ENCODE data around the gene CNTNAP5. TPM values are rescaled to one million over a fixed set of nuclear protein-coding genes. Genes with fewer than 3 reads are reported as not detected.

The CNTNAP5 gene
- total RNA-seq, 4 donors from 2014 or later = not detected

DNA sequence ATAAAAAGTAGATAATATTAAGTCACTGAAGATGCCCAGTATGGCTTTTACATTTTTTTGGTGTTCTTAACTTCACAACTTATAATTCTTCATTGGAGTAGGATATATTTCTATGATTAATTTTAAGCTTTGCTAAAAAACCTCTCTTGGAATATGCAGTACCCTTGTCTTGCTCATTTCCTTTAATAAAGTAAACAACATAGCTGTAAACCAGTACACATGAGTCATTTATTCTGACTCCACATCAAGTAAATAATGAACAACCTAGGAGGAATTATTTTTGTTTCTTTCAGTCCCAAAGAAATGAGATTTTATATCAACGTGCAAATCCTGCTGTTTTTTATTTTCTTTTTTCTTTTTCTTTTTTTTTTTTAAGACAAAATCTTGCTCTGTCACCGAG is 869.1 kb downstream of the CNTNAP5 start:
- H3K36me3 ChIP-seq = no peaks in the 10 kb centered on the region
- WGBS = 62% methylated on average over 2 of the region's 2 CpGs
- H3K4me3 ChIP-seq = no peak overlapping the region
- TF ChIP-seq POLR2A (IDR thresholded peaks at IDR 0.05) (no peak), EP300 (IDR thresholded peaks at IDR 0.05) (no peak), POLR2AphosphoS5 (IDR thresholded peaks at IDR 0.05) (no peak)
- TF ChIP-seq, protein P1, sequence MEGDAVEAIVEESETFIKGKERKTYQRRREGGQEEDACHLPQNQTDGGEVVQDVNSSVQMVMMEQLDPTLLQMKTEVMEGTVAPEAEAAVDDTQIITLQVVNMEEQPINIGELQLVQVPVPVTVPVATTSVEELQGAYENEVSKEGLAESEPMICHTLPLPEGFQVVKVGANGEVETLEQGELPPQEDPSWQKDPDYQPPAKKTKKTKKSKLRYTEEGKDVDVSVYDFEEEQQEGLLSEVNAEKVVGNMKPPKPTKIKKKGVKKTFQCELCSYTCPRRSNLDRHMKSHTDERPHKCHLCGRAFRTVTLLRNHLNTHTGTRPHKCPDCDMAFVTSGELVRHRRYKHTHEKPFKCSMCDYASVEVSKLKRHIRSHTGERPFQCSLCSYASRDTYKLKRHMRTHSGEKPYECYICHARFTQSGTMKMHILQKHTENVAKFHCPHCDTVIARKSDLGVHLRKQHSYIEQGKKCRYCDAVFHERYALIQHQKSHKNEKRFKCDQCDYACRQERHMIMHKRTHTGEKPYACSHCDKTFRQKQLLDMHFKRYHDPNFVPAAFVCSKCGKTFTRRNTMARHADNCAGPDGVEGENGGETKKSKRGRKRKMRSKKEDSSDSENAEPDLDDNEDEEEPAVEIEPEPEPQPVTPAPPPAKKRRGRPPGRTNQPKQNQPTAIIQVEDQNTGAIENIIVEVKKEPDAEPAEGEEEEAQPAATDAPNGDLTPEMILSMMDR (IDR thresholded peaks at IDR 0.05) = no peak
- no peaks in the 10 kb centered on the region for H3K4me1 ChIP-seq
- no peak for DNase-seq (ENCODE audit: low spot score in 2 of 2)
- no peaks in the 10 kb centered on the region for H3K27me3 ChIP-seq
- no peaks in the 10 kb centered on the region for H3K9me3 ChIP-seq
- H3K27ac ChIP-seq = no peak overlapping the region

DNA sequence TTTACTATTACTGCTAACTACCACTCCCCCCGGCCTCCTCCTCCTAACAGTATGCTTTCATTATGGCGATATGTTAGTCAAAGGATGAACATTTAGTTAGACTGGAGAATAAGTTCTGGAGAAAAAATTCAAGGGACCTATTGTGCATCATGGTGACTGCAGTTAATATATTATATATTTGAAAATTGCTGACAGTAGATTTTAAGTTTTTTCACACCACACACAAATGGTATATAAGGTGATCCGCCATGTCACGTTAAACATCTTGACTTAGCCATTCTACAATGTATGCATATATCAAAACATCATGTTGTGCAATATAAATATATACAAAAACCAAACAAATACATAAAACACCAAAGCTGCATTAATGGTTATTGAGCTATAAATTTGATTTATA is 873.7 kb downstream of the CNTNAP5 start:
- Histone ChIP-seq H3K4me1 (no peaks in the 10 kb centered on the region), H3K4me3 (no peak overlapping the region), H3K36me3 (no peaks in the 10 kb centered on the region), H3K27me3 (no peaks in the 10 kb centered on the region), H3K27ac (no peak overlapping the region), H3K9me3 (no peaks in the 10 kb centered on the region)
- WGBS = 97% methylated on average over 4 of the region's 4 CpGs
- TF ChIP-seq EP300 (IDR thresholded peaks at IDR 0.05) (no peak), POLR2A (IDR thresholded peaks at IDR 0.05) (no peak), POLR2AphosphoS5 (IDR thresholded peaks at IDR 0.05) (no peak)
- TF ChIP-seq, protein P1 (IDR thresholded peaks at IDR 0.05) = no peak
- DNase-seq (ENCODE audit: low spot score in 2 of 2) = no peak

DNA sequence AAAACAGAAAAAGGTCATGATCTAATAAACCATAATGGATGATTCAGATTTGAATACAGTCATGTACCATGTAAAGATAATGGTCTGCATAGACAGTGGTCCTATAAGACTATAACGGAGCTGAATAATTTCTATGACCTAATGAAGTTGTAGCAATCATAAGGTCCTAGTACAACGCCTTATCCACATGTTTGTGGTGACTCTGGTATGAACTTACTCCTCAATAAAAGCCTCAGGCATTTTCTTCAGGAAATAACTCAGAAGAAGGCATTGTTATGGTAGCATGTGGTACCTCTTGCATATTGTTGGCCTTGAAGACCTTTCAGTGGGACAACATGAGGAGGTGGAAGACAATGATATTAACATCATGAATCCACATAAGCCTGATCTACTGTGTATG is 883.3 kb downstream of the CNTNAP5 start:
- TF ChIP-seq POLR2A (IDR thresholded peaks at IDR 0.05) (no peak), EP300 (IDR thresholded peaks at IDR 0.05) (no peak)
- TF ChIP-seq, protein P1 (IDR thresholded peaks at IDR 0.05) = no peak
- H3K9me3 ChIP-seq = no peaks in the 10 kb centered on the region
- no peaks in the 10 kb centered on the region for H3K4me1 ChIP-seq
- 50% methylated on average over 2 of the region's 2 CpGs for WGBS
- H3K27ac ChIP-seq = no peak overlapping the region
- no peaks in the 10 kb centered on the region for H3K27me3 ChIP-seq
- H3K4me3 ChIP-seq = no peak overlapping the region
- no peak for DNase-seq (ENCODE audit: low spot score in 2 of 2)
- no peaks in the 10 kb centered on the region for H3K36me3 ChIP-seq

DNA sequence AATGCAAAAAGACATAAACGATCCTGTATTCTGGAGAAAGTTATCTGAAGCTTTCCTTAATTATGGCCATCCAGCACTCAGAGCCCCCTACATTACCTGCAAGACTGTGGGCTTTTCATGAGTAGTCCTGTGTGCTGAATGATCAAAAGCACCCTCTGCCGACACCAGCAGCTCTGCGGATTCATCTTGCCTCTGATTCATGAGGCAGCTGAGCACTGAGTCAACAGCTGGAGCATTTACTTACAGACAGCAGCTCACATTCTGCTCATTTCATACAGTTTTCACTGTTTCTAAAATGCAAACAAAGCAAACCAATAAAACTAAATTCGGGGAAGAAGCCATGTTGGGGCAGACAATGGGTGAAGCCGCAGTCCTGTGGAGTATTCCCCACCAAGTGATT is 886.5 kb downstream of the CNTNAP5 start:
- no peaks in the 10 kb centered on the region for H3K27me3 ChIP-seq
- no peak overlapping the region for H3K4me3 ChIP-seq
- no peak for DNase-seq (ENCODE audit: low spot score in 2 of 2)
- no peak overlapping the region for H3K27ac ChIP-seq
- H3K36me3 ChIP-seq = no peaks in the 10 kb centered on the region
- 72% methylated on average over 3 of the region's 5 CpGs for WGBS
- TF ChIP-seq, protein P1 (IDR thresholded peaks at IDR 0.05) = no peak
- TF ChIP-seq EP300 (IDR thresholded peaks at IDR 0.05) = no peak
- TF ChIP-seq POLR2AphosphoS5 (IDR thresholded peaks at IDR 0.05) = no peak
- TF ChIP-seq POLR2A (IDR thresholded peaks at IDR 0.05) = no peak
- no peaks in the 10 kb centered on the region for H3K9me3 ChIP-seq
- H3K4me1 ChIP-seq = no peaks in the 10 kb centered on the region

DNA sequence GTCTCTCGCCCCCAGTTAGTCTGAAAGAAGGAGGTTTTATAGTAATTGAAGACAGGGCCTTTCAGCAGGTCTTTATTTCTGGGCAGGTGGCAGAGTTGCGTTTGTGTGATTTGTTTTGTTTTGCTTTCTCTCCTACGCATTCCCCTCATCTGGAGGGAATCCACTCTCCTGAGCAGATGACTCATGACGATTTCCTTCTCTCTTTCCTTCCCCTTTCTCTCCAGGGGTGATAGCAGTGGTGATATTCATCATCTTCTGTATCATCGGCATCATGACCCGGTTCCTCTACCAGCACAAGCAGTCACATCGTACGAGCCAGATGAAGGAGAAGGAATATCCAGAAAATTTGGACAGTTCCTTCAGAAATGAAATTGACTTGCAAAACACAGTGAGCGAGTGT is 888.8 kb downstream of the CNTNAP5 start:
- Histone ChIP-seq H3K36me3 (no peaks in the 10 kb centered on the region), H3K9me3 (no peaks in the 10 kb centered on the region), H3K4me1 (no peaks in the 10 kb centered on the region), H3K4me3 (no peak overlapping the region), H3K27ac (no peak overlapping the region), H3K27me3 (no peaks in the 10 kb centered on the region)
- DNase-seq (ENCODE audit: low spot score in 2 of 2) = no peak
- no peak for TF ChIP-seq EP300 (IDR thresholded peaks at IDR 0.05)
- no peak for TF ChIP-seq POLR2AphosphoS5 (IDR thresholded peaks at IDR 0.05)
- no peak for TF ChIP-seq POLR2A (IDR thresholded peaks at IDR 0.05)
- TF ChIP-seq, protein P1 (IDR thresholded peaks at IDR 0.05) = no peak
- 69% methylated on average over 9 of the region's 9 CpGs for WGBS
